COLO668 (cell line): Measurements from ENCODE around the gene MMP2.

Source experiments
- DNase-seq: peaks from one replicate; lab custom pipeline; 2025; ENCODE audit not compliant: unreplicated experiment; lab: John Stamatoyannopoulos, UW

MMP2 gene

GRCh38 chr16:55478827-55479429 is at the start of gene MMP2:
Gene MMP2, plus strand, starts transcription at chr16:55479198. Its CDS starts 282 bp downstream, at chr16:55479480.
- no peak for DNase-seq

- DNase-seq = no peak
These were observed 46.0 kb upstream of the MMP2 start for GRCh38 chr16:55433030-55433429.

DNA sequence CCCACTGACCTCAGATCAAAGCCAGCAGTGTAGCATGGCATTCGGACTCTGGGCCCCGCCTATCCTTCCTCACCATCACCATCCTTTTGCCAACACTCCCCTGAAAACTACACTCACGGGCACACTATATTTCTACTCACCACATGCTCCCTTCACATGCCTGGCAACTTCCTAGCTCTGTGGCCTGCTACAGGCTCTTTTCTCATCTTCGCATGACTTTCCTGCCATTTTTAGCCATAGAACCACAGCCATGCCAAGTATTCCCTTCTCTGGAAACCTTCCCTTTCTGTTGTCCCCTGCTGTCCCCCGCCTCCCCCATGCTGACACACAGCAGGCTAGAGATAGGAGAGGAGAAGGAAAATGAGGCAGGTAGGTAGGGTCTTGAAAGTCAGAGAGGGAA is 45.5 kb upstream of the MMP2 start:
- DNase-seq = no peak

- no peak for DNase-seq
These were observed 45.0 kb upstream of the MMP2 start for GRCh38 chr16:55434000-55434399.

DNA sequence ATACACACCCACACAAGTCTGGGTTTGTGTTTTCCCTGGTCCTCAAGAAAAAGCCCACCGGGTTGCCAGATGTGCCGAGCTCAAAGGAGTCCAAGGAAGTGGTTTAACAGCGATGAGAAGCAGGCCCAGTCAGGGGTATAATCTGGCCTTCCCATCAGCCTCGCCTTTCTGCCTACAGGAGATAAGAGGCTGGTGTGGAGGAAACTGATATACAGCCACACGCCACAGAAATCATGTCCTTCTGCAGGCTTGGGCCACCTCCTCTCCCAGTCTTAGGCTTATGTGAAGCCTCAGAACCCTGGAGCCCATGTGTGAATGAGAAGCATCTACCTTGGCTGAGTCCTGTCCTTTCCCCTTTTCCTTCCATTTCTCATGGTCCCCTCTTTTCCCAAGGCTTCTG is 43.6 kb upstream of the MMP2 start:
- DNase-seq = no peak

DNA sequence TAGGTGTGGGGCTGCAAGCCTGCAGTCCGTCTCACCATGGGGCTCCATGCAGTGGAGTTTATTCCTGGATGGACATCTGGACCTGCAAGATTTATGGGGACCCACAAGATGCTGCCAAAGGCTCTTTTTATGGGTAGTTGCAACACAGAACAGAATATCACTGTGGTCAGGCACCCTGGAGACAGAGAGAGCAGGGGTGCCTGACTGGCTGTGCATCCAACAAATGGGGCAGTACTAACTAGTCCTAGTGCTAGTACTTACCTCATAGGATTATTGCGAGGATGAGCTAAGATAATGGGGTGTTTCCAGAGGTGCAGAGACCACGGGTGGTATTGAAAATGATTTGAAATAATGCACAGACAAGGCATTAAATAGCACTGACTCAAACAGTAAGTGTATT is 42.4 kb upstream of the MMP2 start:
- DNase-seq = no peak

DNA sequence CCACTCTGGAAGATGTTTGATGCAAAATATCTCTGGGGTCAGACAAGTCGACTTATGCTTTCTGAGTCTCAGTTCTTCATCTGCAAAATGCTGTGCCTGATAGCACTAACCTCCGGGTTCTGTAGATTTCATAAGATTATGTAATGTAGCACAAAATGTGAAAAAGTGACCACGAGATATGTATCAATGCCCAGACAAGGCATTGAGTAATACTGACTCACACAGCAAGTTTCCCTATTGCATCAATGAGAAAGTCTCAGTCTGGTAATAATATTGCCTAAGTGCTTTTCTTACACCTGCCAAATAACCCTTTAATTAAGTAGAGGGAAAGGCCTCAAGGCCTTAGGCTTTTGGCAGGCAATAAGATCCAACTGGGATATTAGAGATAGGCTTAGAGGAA is 41.4 kb upstream of the MMP2 start:
- no peak for DNase-seq

- no peak for DNase-seq
These were observed 40.7 kb upstream of the MMP2 start for GRCh38 chr16:55438281-55438680.

DNA sequence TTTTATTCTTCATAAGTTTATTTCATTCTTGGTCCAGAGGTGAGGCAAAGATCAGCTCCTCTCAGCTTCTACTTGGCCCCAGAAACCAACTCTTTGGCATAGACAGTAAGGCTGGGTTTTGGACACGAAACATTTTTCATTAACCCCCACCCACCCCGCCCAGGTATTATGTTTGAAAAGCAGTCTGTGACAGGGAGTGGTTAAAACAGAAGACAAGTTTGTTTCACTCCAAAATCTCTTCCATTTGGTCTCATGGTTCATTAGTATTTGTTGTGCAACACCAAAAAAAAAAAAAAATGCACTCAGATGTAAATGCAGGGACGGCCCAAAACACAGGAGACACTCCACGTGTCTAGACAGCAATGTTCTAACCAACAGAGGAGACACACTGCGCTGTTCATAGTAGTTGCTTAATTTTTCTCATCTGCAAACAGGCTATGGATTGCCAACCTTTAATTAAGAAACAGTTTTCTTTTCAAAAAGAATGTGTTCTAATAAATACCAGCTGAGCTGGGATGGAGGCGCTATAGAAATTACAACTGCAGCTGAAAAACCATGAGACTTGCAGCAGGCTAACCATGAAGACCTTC is 39.8 kb upstream of the MMP2 start:
- DNase-seq = no peak

DNA sequence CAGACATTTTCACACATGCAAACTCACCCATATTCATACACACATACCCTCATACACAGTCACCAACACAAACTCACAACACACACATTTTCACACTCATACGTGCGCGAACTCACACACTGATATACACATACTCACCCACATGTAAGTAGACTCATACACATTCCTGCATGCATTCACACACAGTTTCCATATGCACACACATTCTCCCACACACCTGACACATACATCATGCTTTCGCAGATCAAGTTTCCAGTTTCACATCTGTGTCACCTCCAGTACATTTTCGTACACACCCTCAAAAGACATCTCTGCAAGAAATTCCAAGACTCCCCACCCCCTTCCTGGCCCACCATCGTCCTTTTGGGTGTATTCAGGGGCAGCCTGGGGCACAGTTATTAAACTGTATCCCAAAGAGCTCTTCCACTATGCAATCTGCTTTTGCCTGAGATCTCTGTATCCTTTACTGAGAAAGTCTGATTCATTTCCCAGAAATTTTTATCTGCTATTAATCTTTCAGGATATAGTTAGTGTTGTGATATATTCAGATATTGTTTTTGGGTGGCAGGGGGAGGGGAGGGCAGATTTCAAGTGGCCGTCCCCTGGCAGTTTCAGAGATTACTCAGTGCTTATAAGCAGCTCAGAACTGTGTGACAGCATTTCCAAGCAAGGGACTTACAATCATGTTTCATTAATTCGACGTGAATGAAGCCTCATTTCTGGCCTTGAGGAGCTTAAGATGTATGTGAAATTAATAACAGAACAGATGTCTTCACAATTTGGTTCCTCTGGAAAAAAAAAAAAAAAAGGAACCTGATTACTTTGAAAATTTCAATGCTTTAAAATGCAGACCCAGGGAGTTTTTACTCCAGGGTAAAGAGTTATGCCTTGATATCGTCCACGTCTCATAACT is 35.3 kb upstream of the MMP2 start:
- no peak for DNase-seq

DNA sequence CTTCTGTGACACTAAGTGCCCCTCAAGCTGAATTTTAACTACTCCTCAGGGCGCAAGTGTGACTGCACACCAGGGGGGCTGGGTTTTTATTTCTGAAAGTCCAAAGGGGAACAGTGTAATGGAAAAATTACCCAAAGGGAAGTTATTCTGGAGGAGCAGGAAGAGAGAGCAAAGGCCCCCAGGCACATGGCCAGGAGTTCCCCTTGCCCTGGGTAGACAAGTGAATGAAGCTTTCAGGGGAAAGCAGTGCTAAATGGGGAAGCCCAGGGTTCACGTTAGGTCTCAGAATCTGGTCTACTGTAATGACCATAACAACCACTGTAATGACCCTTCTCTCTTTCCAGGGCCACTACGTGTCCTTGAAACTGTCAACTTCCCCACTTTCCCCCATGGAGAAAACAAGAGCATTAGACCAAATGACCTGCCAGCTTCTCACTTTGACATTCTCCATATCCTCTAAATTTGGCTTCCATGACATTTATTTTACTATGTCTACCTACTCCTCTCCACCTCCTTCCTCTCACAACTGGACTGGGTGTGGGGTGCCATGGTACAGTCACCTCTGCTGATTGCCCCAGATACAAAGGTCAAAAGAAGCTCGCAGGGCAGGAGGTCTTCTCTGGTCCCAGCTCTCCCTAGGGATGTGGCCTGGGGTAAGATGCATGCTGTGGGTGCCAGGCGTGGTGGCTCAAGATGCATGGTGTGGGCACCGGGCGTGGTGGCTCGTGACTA is 34.1 kb upstream of the MMP2 start:
- DNase-seq = no peak

GRCh38 chr16:55447231-55447630 is 31.8 kb upstream of the MMP2 start:
- DNase-seq = no peak

DNA sequence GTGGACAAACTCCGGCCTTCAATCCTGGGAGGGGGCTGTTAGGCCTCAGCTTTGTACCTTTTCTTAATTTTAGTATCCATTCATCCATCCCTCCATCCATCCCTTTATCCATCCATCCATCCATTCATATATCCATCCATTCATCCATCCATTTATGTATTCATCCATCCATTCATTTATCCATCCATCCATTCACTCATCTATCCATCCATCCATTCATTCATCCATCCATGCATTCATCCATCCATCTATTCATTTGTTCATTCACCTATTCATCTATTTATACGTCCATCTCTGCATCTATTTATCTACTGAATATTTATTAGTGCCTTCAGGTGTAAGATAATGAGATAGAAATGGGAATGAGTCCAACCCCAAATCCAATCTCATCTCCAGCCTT is 26.0 kb upstream of the MMP2 start:
- DNase-seq = no peak

DNA sequence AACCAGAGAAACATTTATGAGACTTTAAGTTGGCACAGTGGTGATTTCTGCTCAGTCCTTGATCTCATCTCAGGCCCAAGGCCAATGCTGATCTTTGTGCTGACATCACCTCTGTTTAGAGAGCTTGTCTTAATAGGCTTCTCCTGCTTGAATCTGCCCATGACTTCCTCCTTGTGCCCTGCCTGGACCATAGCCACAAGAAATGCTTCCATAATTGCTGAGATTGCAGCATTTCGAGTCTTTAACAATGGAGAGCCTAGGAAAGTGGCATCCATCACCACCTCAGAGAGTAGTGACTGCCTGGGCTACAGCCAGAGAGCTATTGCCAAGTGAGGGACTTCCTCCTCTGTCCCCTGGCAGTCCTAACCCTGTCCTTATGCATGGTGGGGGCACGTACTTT is 25.1 kb upstream of the MMP2 start:
- no peak for DNase-seq

GRCh38 chr16:55454861-55455260 is 24.1 kb upstream of the MMP2 start:
- no peak for DNase-seq

GRCh38 chr16:55462241-55462640 is 16.8 kb upstream of the MMP2 start:
- no peak for DNase-seq

DNA sequence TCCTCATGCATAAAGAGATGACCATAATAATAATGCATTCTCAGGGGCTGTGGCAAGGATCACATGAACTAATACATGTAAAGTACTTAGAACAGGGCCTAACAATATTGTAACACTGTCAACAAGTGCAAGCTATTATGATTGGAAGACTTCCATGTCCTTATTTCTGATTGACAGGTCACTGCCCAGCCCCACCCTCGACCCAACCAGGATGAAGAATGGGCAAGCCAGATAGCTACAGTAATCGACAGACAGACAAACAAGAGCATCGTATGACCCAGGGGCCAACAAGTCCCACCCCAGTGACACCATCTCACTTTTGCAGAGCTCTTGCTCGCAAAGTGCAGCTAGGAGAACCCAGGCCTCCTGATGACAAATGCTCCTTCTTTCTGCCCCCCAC is 14.6 kb upstream of the MMP2 start:
- DNase-seq = no peak

DNA sequence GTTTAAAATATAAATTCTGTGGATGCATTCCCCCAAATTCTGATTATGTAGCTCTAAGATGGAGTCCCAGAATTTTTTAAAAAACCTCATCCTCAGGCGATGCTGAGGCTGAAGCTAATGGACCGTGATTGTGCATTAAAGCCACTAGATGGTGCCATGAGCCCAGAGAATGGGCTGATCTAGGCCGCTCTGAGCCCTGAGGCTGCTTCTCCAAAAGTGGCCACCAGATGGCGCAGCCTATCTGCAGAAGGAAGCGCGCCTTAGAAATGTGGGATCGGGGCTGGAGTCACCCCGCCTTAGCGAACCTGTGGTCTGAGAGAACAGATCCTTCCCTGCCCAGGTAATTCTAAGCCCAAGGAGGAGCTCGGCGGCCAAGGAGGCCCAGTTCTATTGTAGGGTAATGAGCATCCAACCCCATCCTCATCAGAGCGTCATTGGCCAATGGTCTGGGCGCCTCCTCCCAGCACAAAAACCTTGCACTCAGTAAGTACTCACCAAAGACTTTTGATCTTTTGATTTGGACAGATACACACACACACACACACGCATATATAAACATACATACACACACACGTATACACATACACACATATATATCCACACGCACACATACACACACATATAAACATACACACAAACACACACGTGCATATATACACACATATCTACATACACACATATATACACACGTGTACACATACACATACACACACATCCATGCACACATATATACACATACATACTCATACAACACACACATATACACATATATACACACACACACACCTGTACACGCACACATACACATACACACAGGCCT is 13.7 kb upstream of the MMP2 start:
- DNase-seq = peak; percentile 79

DNA sequence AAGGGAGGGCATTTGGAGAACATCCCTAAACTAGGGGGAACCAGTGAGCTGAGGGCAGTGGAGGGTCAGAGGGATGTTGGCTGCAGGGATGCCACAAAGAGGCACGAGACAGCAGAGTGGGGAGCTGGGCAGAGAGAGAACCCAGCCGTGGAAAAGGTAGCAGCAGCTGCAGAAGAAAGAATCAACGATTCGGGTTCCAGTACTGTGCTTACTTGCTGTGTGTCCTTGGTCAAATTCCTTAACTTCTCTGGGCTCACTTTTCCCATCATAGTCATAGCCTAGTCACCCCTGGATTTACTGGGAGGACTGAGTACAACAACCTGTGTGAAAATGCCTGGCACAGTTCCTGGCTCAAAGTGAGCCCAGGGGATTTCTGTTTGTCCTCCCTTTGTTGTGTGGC is 12.8 kb upstream of the MMP2 start:
- no peak for DNase-seq

DNA sequence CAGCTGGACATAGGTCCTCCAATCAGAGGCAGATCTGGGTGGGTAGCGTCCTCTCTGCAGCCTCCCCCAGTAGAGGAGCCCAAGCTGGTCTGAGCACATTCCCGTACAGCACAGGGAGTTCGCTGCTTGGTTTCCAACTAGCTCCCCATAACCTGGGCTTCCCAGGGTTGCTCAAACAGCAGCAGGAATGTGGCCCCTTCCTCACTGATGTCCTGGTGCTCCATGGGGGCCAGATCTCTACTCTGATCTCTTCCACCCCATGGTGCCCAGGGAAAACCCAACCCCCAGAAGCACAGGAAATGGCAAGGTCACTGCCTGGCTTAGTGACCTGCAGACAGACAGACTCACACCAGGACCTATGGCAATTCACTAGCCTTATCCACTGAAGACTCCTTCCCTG is 11.1 kb upstream of the MMP2 start:
- no peak for DNase-seq
